Hematopoietic multipotent progenitor cell (in vitro differentiated cells): ENCODE results near the gene BEND3. TPM values are rescaled to one million over a fixed set of nuclear protein-coding genes. Genes with fewer than 3 reads are reported as not detected.
"Not testable (repeated sequence)": the region's sequence is repeated elsewhere in the genome, so short reads cannot be mapped to it uniquely, and the experiment has no call there.

Experiments used
- DNase-seq, 3 donors: peaks; one replicate each; pipeline ENCODE4 v3.0.0-alpha.2; 2011 to 2015; ENCODE audit warnings: low read depth in 2 of 3, low spot score in 2 of 3
- small RNA-seq: library from RNA; depleted of rRNA; stranded (forward); fragments of <200 nt; gene quantifications from one replicate; pipeline ENCODE3, GENCODE V24; 2012
- total RNA-seq: library from RNA; depleted of rRNA; stranded (reverse); fragments of >200 nt; gene quantifications from one replicate; pipeline ENCODE4 v1.2.3, GENCODE V29; 2012

BEND3 gene
- total RNA-seq, 1 donor, result 2.2 TPM

- DNase-seq, result no peak
Observed at GRCh38 chr6:107056796-107057195, 58.5 kb downstream of the BEND3 start.

DNA sequence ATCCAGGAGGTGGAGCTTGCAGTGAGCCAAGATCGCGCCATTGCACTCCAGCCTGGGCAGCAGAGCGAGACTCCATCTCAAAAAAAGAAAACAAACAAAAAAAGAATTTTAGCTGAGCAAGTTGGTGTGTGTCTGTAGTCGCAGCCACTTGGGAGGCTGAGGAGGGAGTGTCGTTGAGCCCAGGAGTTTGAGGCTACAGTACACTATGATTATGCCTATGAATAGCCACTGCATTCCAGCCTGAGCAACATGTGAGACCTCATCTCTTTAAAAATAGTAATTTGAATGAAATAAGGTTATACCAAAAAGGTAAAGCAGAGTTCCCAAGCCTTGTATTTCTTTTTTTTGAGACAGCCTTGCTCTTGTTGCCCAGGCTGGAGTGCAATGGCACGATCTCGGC is 67.5 kb downstream of the BEND3 start:
- DNase-seq, result no peak

GRCh38 chr6:107045826-107046675 is 69.3 kb downstream of the BEND3 start:
- no peak for DNase-seq

DNA sequence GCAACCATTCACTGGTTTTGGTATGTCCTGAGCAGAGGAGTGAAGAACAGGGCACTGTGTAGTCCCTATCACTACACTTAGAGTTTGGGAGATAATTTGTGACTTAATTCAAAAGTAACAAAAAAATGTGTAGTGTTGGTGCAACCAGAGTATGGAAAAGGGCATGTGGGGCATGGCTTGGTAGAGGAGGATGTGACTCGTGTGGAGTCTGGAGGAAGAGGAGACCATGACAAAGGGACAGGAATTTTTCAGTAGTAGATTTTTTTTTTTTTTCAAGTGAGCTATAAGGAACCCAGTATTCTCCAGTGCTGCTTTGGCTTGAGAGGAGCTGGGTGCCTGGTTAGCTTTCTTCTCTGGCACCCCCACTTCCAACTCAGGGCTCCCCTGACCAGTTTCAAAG is 82.2 kb downstream of the BEND3 start:
- DNase-seq, result no peak

GRCh38 chr6:107032051-107032450 is 83.3 kb downstream of the BEND3 start:
- no peak for DNase-seq

- DNase-seq, result no peak
Observed at GRCh38 chr6:107030151-107030550, 85.2 kb downstream of the BEND3 start.

DNA sequence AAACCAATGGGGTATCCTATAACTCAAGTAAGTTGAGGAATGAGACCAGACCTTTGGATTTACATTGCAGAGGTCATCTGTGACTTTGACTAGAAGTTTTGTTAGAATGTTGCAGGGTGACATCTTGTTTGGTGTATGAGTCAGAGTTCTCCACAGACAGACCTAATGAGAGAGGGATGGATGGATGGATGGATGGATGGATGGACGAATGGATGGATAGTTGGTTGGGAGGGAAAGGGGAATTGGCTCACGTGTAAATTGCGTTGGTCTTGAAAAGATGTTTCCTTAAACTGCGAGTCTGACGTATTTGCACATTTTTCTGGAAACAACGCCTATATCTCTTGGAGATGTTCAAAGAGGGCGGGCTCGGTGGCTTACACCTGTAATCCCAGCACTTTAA is 88.3 kb downstream of the BEND3 start:
- DNase-seq, result no peak

DNA sequence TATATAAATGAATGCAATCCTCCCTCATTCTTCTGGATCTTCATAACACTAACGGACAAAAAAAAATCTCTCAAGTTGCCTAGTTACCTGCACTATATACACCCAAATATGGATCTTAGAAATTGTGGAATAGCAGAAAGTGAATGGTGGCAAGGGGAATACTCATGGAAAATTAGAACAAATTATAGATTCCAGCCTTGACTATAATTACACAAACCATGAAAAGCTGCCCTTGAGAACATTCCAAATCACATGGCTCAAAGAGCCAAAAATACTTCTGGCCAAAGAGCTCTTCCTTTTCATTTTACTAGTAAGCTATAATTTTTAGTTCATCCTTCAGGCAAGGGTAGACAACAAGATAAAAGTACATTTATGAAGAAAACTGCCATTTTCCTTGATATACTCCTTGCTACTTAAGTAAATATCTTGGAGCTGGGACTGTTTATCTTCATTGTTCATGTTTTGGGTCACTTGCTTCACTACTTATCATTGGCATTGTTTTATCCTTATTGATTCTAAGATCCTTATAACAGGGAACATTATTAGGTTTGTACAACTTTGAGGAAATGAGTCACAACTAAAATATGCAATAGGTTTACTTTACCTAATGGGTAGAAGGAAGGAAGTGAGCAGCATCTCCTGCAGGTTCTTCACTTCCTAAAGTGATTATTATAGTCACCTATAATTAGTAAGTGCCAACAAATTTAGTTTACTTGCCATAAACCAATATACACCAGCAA is 93.7 kb downstream of the BEND3 start:
- DNase-seq, result no peak

- DNase-seq, result no peak
Observed at GRCh38 chr6:107020239-107020638, 95.1 kb downstream of the BEND3 start.

DNA sequence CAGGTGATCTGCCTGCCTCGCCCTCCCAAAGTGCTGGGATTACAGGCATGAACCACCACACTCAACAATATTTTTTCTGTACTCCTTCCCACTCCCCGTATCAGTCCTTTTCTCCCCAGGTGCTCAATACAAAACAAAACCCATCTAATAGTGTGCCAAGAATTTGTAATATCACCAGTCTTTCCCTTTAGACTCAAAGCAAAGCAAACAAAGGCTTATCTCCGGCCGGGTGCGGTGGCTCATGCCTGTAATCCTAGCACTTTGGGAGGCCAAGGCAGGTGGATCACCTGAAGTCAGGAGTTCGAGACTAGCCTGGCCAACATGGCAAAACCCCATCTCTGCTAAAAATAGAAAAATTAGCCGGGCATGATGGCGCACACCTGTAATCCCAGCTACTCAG is 95.7 kb downstream of the BEND3 start:
- DNase-seq, result not testable (repeated sequence)

DNA sequence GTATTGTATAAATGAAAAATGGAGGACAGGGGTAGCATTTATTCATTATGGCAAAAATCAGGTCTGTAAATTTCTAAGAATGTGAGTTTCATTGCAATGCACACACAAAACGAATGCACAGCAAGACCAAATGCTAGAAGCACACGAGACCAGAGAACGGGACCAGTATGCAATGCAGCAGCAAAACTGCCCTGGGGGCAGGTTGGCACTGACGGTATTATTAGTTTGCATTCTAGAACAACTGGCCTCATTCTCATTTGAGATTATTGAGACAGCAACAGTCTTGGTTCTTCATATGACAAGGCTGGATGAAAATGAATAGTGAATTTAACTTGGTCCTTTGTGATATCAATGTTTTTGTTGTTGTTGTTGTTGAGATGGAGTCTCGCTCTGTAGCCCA is 96.3 kb downstream of the BEND3 start:
- no peak for DNase-seq

Small RNA genes lying within 50 kb of the gene (small RNA-seq; reads per million reads assigned to genes)
- not detected for gene RNU6-1299P

Other genes with a start within 250 kb of the BEND3 start
- gene CD24, start 140.8 kb downstream of the BEND3 start, total RNA-seq, result 3.5 TPM
- 4.6 TPM for gene MTRES1, start 87.3 kb downstream of the BEND3 start, total RNA-seq